ENCODE data around the gene FADS3. TPM values are rescaled to one million over a fixed set of nuclear protein-coding genes. Genes with fewer than 3 reads are reported as not detected.

Gene FADS3
- total RNA-seq, 1 donor, result 127 TPM

- H3K4me1 ChIP-seq (ENCODE audit: insufficient read depth, low read length), result peaks cover 9% of the 10 kb centered on the region
- H3K36me3 ChIP-seq (ENCODE audit: insufficient read depth, low read length), result no peaks in the 10 kb centered on the region
- H3K27me3 ChIP-seq (ENCODE audit: insufficient read depth, low read length), result peaks cover 2% of the 10 kb centered on the region
- H3K4me2 ChIP-seq (ENCODE audit: insufficient read depth, low read length), result no peak overlapping the region
- no peaks in the 10 kb centered on the region for H4K20me1 ChIP-seq (ENCODE audit: insufficient read depth, low read length)
- TF ChIP-seq CTCF (IDR thresholded peaks at IDR 0.05; ENCODE audit: extremely low read depth, low read depth, low read length), result no peak
- no peaks in the 10 kb centered on the region for H3K79me2 ChIP-seq (ENCODE audit: insufficient read depth, low read length)
- H3K4me3 ChIP-seq (ENCODE audit: insufficient read depth, low read length), result no peak overlapping the region
- no peak overlapping the region for H2AFZ ChIP-seq (ENCODE audit: low read length)
- no peaks in the 10 kb centered on the region for H3K9me3 ChIP-seq (ENCODE audit: low read depth, low read length)
- peak; percentile 61 for DNase-seq (ENCODE audit: insufficient read length, low spot score, missing footprints)
- H3K27ac ChIP-seq (ENCODE audit: low read depth, low read length), result no peak overlapping the region
Observed at GRCh38 chr11:61924064-61924455, 32.7 kb upstream of the FADS3 start.

GRCh38 chr11:61923166-61924063, 32.1 kb upstream of the FADS3 start:
- H4K20me1 ChIP-seq (ENCODE audit: insufficient read depth, low read length), result no peaks in the 10 kb centered on the region
- H3K4me2 ChIP-seq (ENCODE audit: insufficient read depth, low read length), result no peak overlapping the region
- TF ChIP-seq CTCF (IDR thresholded peaks at IDR 0.05; ENCODE audit: extremely low read depth, low read depth, low read length), result no peak
- DNase-seq (ENCODE audit: insufficient read length, low spot score, missing footprints), result peak; percentile 95
- H3K9me3 ChIP-seq (ENCODE audit: low read depth, low read length), result no peaks in the 10 kb centered on the region
- H3K4me3 ChIP-seq (ENCODE audit: insufficient read depth, low read length), result no peak overlapping the region
- H3K79me2 ChIP-seq (ENCODE audit: insufficient read depth, low read length), result no peaks in the 10 kb centered on the region
- peak overlapping the region; percentile 62 for H2AFZ ChIP-seq (ENCODE audit: low read length)
- H3K4me1 ChIP-seq (ENCODE audit: insufficient read depth, low read length), result peaks cover 9% of the 10 kb centered on the region
- no peaks in the 10 kb centered on the region for H3K36me3 ChIP-seq (ENCODE audit: insufficient read depth, low read length)
- no peak overlapping the region for H3K27ac ChIP-seq (ENCODE audit: low read depth, low read length)
- peaks cover 5% of the 10 kb centered on the region for H3K27me3 ChIP-seq (ENCODE audit: insufficient read depth, low read length)

GRCh38 chr11:61922539-61922938, 31.2 kb upstream of the FADS3 start:
- Histone ChIP-seq H3K27ac (ENCODE audit: low read depth, low read length) (no peak overlapping the region), H2AFZ (ENCODE audit: low read length) (no peak overlapping the region)

More at GRCh38 chr11:61922539-61922938, 31.2 kb upstream of the FADS3 start:
- H3K4me2 ChIP-seq (ENCODE audit: insufficient read depth, low read length), result no peak overlapping the region
- peaks cover 11% of the 10 kb centered on the region for H3K4me1 ChIP-seq (ENCODE audit: insufficient read depth, low read length)
- DNase-seq (ENCODE audit: insufficient read length, low spot score, missing footprints), result peak; percentile 98
- no peak for TF ChIP-seq CTCF (IDR thresholded peaks at IDR 0.05; ENCODE audit: extremely low read depth, low read depth, low read length)
- H3K79me2 ChIP-seq (ENCODE audit: insufficient read depth, low read length), result no peaks in the 10 kb centered on the region
- H4K20me1 ChIP-seq (ENCODE audit: insufficient read depth, low read length), result no peaks in the 10 kb centered on the region
- peaks cover 10% of the 10 kb centered on the region for H3K27me3 ChIP-seq (ENCODE audit: insufficient read depth, low read length)
- H3K9me3 ChIP-seq (ENCODE audit: low read depth, low read length), result no peaks in the 10 kb centered on the region
- H3K4me3 ChIP-seq (ENCODE audit: insufficient read depth, low read length), result no peak overlapping the region
- no peaks in the 10 kb centered on the region for H3K36me3 ChIP-seq (ENCODE audit: insufficient read depth, low read length)

Data from osteoblast (primary cell).